Nephron (organoid): ENCODE measurements around the gene GHRH.
A peak's percentile ranks its signal among the peaks of the same experiment; 100 is the strongest.

Experiments used
- H3K27ac Mint-ChIP-seq, 3 experiments: 2 replicates each; pipeline ENCODE4 v1.8.0; 2020; ENCODE audit warnings: mixed read lengths in 3 of 3, mild to moderate bottlenecking in 2 of 3, moderate library complexity in 1 of 3
- H3K27me3 Mint-ChIP-seq: 2 replicates; pipeline ENCODE4 v1.8.0; 2021; ENCODE audit warnings: low read depth, mild to moderate bottlenecking, moderate library complexity, mixed read lengths
- H3K36me3 Mint-ChIP-seq: 2 replicates; pipeline ENCODE4 v1.8.0; 2020; ENCODE audit warnings: low read depth, mixed read lengths
- H3K4me1 Mint-ChIP-seq: 2 replicates; pipeline ENCODE4 v1.8.0; 2020; ENCODE audit warnings: mixed read lengths
- H3K4me3 Mint-ChIP-seq, 3 experiments: 2 replicates each; pipeline ENCODE4 v1.8.0; 2020; ENCODE audit warnings: mild to moderate bottlenecking in 3 of 3, mixed read lengths in 3 of 3, moderate library complexity in 2 of 3
- H3K9me3 Mint-ChIP-seq: 2 replicates; pipeline ENCODE4 v1.8.0; 2020; ENCODE audit warnings: mixed read lengths
- CTCF ChIP-seq, 3 experiments: fragments of 200-600 bp; sonication (generic); IDR thresholded peaks; one replicate each; pipeline ENCODE4 v1.5.0; 2021; ENCODE audit warnings: antibody characterized with exemption in 3 of 3; ENCODE audit not compliant: unreplicated experiment in 3 of 3

Gene GHRH

DNA sequence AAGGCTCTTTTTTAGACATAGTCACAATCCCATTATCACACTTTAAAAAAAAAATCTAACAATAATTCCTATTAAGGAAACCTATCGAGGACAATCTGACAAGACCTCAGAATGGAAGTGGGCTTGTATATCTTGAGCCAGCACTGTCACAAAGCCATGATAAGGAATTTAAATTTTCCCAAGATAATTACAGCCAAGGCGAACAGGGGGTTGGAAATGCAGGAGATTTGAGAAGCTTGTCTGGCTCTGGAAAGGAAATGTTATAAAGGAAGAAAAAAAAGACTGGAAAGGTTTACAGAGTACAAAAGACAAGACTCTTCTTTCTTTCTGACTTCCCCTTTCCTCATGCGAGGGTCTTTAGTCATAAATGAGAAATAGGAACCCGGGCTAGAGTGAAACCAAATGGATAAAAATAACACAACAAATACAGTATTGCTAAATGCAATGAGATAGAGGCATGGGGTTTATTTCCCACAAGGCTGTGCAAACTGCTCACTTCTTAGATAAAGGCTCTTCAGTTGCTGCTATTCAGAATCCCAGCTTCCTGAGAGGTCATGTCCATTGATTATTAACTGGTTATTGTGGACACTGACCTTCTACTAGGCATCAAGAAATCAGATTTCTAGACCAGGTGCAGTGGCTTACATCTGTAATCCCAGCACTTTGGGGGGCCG is 13.4 kb upstream of the GHRH start:
- Mint-ChIP-seq H3K27ac (peak overlapping the region; percentile 55 to 71 (median 68)), H3K36me3 (no peaks in the 10 kb centered on the region), H3K4me1 (peaks cover 19% of the 10 kb centered on the region), H3K9me3 (no peaks in the 10 kb centered on the region), H3K4me3 (no peak overlapping the region), H3K27me3 (no peaks in the 10 kb centered on the region)
- no peak for TF ChIP-seq CTCF (IDR thresholded peaks at IDR 0.05; ENCODE audit: unreplicated experiment in 3 of 3)

DNA sequence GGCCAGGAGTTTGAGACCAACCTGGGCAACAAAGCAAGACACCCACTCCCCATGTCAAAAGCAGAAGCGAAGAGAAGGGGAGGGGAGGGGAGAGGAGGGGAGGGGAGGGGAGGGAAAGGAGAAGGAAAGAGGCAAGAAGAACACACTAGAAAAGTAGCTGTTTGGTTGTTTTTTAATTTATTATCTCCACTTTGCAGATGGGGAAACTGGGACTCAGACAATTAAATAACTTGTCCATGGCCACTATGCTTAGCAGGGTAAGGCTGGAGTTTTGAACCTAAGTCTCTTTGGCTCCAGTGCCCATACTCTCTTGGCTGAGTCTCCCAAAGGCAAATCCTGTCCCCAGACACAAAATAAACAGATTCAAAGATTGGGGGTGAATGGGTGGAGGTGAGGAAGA is 12.4 kb upstream of the GHRH start:
- TF ChIP-seq CTCF (IDR thresholded peaks at IDR 0.05; ENCODE audit: unreplicated experiment in 3 of 3): no peak
- Mint-ChIP-seq H3K4me3 (no peak overlapping the region), H3K27ac (no peak overlapping the region), H3K9me3 (no peaks in the 10 kb centered on the region), H3K27me3 (peaks cover 5% of the 10 kb centered on the region), H3K36me3 (no peaks in the 10 kb centered on the region), H3K4me1 (peaks cover 26% of the 10 kb centered on the region)

DNA sequence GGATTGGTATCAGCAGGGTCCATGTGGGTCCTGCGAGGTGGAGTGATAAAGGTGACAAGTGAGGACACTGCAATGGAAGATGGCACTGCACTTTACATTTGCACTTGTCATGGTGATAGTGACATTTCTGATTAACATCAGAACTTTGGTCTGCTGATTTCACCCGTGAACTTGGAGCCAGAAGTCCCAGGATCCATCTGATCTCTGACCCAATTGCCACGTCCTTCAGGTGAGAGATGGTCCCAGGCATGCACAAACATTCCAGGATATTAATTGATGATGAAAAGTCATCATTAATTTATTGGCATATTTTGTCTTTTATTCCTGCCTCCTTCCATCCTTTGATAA is 9.8 kb upstream of the GHRH start:
- H3K4me1 Mint-ChIP-seq: peaks cover 24% of the 10 kb centered on the region
- H3K36me3 Mint-ChIP-seq: no peaks in the 10 kb centered on the region
- no peak overlapping the region for H3K4me3 Mint-ChIP-seq
- H3K27ac Mint-ChIP-seq: no peak overlapping the region
- TF ChIP-seq CTCF (IDR thresholded peaks at IDR 0.05; ENCODE audit: unreplicated experiment in 3 of 3): no peak
- H3K9me3 Mint-ChIP-seq: no peaks in the 10 kb centered on the region
- H3K27me3 Mint-ChIP-seq: peaks cover 9% of the 10 kb centered on the region

GRCh38 chr20:37270576-37271420 is 9.2 kb upstream of the GHRH start:
- Mint-ChIP-seq H3K27me3 (peaks cover 9% of the 10 kb centered on the region), H3K27ac (no peak overlapping the region), H3K4me1 (peaks cover 23% of the 10 kb centered on the region), H3K9me3 (no peaks in the 10 kb centered on the region), H3K36me3 (no peaks in the 10 kb centered on the region), H3K4me3 (no peak overlapping the region)
- TF ChIP-seq CTCF (IDR thresholded peaks at IDR 0.05; ENCODE audit: unreplicated experiment in 3 of 3): no peak

- TF ChIP-seq CTCF (IDR thresholded peaks at IDR 0.05; ENCODE audit: unreplicated experiment in 3 of 3): no peak
- Mint-ChIP-seq H3K27ac (no peak overlapping the region), H3K4me1 (peaks cover 15% of the 10 kb centered on the region), H3K36me3 (no peaks in the 10 kb centered on the region), H3K27me3 (peaks cover 9% of the 10 kb centered on the region), H3K4me3 (no peak overlapping the region), H3K9me3 (no peaks in the 10 kb centered on the region)
These were observed 6.2 kb upstream of the GHRH start for GRCh38 chr20:37267667-37268313.
